ENCODE data around the gene NEK10. TPM values are rescaled to one million over a fixed set of nuclear protein-coding genes. Genes with fewer than 3 reads are reported as not detected.

NEK10 gene
- total RNA-seq, 1 experiment from 2014 or later: 0.34 TPM

DNA sequence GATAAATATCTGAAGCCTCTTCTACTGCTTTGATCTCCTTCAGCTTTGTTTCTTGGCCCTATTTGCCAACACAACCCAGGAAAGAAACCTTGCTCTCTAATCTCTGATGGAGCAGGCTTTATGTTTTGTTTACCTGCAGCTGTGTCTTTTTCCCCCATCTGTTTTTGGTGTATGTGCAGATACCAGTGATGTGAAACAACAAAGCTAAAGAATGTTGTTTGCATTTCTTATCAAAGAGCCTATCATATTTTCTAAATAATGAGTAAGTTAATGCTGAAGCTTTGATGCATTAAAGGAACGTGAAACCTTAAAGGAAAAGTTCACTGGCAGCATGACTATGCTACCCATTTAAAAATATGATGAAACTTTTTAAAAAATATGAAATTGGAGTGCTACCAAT lies 238.4 kb downstream of the NEK10 start:
- Histone ChIP-seq H3K27ac (ENCODE audit: low read depth, low read length, poor library complexity, severe bottlenecking) (no peak overlapping the region), H3K4me1 (ENCODE audit: insufficient read depth, low read length, poor library complexity, severe bottlenecking) (no peaks in the 10 kb centered on the region), H3K36me3 (ENCODE audit: insufficient read depth, low read length, poor library complexity, severe bottlenecking) (no peaks in the 10 kb centered on the region), H3K4me3 (ENCODE audit: low read depth, low read length, poor library complexity, severe bottlenecking) (no peak overlapping the region), H3K27me3 (replicated peaks; ENCODE audit: insufficient read depth, low read depth, low read length, poor library complexity) (no peaks in the 10 kb centered on the region), H3K9me3 (ENCODE audit: low read depth, low read length, poor library complexity, severe bottlenecking) (no peaks in the 10 kb centered on the region)
- no TSS peak for BruUV-seq (replicated peaks)
- no peak for DNase-seq (ENCODE audit: low spot score)
- intact Hi-C loops (cut with micrococcal nuclease; ENCODE audit: unreplicated experiment): loop anchor here (10.0 kb wide), 2 partner anchors 334 to 554 kb away; no protein-coding TSS in a partner anchor
- CTCF ChIA-PET: no interaction called here
- POLR2A ChIA-PET (ENCODE audit: low non-redundant PET): no interaction called here
- TF ChIP-seq, protein P1, sequence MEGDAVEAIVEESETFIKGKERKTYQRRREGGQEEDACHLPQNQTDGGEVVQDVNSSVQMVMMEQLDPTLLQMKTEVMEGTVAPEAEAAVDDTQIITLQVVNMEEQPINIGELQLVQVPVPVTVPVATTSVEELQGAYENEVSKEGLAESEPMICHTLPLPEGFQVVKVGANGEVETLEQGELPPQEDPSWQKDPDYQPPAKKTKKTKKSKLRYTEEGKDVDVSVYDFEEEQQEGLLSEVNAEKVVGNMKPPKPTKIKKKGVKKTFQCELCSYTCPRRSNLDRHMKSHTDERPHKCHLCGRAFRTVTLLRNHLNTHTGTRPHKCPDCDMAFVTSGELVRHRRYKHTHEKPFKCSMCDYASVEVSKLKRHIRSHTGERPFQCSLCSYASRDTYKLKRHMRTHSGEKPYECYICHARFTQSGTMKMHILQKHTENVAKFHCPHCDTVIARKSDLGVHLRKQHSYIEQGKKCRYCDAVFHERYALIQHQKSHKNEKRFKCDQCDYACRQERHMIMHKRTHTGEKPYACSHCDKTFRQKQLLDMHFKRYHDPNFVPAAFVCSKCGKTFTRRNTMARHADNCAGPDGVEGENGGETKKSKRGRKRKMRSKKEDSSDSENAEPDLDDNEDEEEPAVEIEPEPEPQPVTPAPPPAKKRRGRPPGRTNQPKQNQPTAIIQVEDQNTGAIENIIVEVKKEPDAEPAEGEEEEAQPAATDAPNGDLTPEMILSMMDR (conservative IDR thresholded peaks at IDR 0.05; ENCODE audit: low read depth, low read length): no peak
- TF ChIP-seq EZH2 (IDR thresholded peaks at IDR 0.05; ENCODE audit: borderline replicate concordance, low read depth, low read length, poor library complexity, severe bottlenecking): no peak

DNA sequence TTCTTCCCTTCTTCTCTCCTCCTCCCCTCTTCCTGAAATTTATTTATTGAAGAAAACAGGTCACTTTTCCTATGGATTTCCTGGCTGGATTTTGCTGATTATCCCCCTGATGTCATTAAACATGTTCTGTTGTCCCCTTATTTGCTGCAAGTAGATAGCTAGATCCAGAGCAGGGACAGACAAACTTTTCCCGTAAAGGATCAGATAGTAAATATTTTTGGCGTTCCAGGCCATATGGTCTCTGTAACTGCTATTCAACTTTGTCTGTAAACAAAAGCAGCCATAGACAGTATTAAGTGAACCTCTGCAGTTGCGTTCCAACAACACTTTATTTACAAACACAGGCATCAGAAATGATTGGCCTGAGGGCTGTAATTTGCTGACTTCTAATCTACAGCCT lies 241.3 kb downstream of the NEK10 start:
- CTCF ChIA-PET: no interaction called here

DNA sequence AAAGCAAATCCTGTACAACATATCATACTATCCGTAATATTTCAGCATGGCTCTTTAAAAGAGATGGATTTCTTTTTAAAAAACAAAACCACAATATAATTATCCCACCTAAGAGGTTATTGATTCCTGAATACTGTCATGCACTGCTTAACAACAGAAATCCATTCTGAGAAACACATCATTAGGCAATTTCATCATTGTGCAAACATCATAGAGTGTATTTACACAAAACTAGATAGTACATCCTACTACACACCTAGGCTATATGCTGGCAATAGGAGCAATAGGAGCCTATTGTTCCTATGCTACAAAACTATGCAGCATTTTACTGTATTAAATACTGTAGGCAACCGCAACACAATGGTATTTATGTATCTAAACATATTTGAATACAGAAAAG lies 242.0 kb downstream of the NEK10 start:
- BruUV-seq (replicated peaks): no TSS peak
- POLR2A ChIA-PET (ENCODE audit: low non-redundant PET): no interaction called here
- Histone ChIP-seq H3K4me3 (ENCODE audit: low read depth, low read length, poor library complexity, severe bottlenecking) (no peak overlapping the region), H3K4me1 (ENCODE audit: insufficient read depth, low read length, poor library complexity, severe bottlenecking) (no peaks in the 10 kb centered on the region), H3K9me3 (ENCODE audit: low read depth, low read length, poor library complexity, severe bottlenecking) (no peaks in the 10 kb centered on the region), H3K27ac (ENCODE audit: low read depth, low read length, poor library complexity, severe bottlenecking) (no peak overlapping the region), H3K36me3 (ENCODE audit: insufficient read depth, low read length, poor library complexity, severe bottlenecking) (no peaks in the 10 kb centered on the region), H3K27me3 (replicated peaks; ENCODE audit: insufficient read depth, low read depth, low read length, poor library complexity) (no peaks in the 10 kb centered on the region)
- CTCF ChIA-PET: no interaction called here
- intact Hi-C loops (cut with micrococcal nuclease; ENCODE audit: unreplicated experiment): loop anchor here (10.0 kb wide), 1 partner anchor 1282 kb away; no protein-coding TSS in a partner anchor
- DNase-seq (ENCODE audit: low spot score): no peak
- TF ChIP-seq EZH2 (IDR thresholded peaks at IDR 0.05; ENCODE audit: borderline replicate concordance, low read depth, low read length, poor library complexity, severe bottlenecking): no peak
- TF ChIP-seq, protein P1 (conservative IDR thresholded peaks at IDR 0.05; ENCODE audit: low read depth, low read length): no peak

More for the DNA sequence above, 241.3 kb downstream of the NEK10 start:
- no peak overlapping the region for H3K4me3 ChIP-seq (ENCODE audit: low read depth, low read length, poor library complexity, severe bottlenecking)
- no TSS peak for BruUV-seq (replicated peaks)
- H3K9me3 ChIP-seq (ENCODE audit: low read depth, low read length, poor library complexity, severe bottlenecking): no peaks in the 10 kb centered on the region
- intact Hi-C loops (cut with micrococcal nuclease; ENCODE audit: unreplicated experiment): loop anchor here (10.0 kb wide), 1 partner anchor 1283 kb away; no protein-coding TSS in a partner anchor
- no peaks in the 10 kb centered on the region for H3K4me1 ChIP-seq (ENCODE audit: insufficient read depth, low read length, poor library complexity, severe bottlenecking)
- TF ChIP-seq, protein P1 (conservative IDR thresholded peaks at IDR 0.05; ENCODE audit: low read depth, low read length): no peak
- TF ChIP-seq EZH2 (IDR thresholded peaks at IDR 0.05; ENCODE audit: borderline replicate concordance, low read depth, low read length, poor library complexity, severe bottlenecking): no peak
- POLR2A ChIA-PET (ENCODE audit: low non-redundant PET): no interaction called here
- no peak for DNase-seq (ENCODE audit: low spot score)
- H3K36me3 ChIP-seq (ENCODE audit: insufficient read depth, low read length, poor library complexity, severe bottlenecking): no peaks in the 10 kb centered on the region
- no peaks in the 10 kb centered on the region for H3K27me3 ChIP-seq (replicated peaks; ENCODE audit: insufficient read depth, low read depth, low read length, poor library complexity)
- H3K27ac ChIP-seq (ENCODE audit: low read depth, low read length, poor library complexity, severe bottlenecking): no peak overlapping the region
